Umbilical cord (tissue), 2 donors: ENCODE measurements around the gene TAOK1. TPM values are rescaled to one million over a fixed set of nuclear protein-coding genes. Genes with fewer than 3 reads are reported as not detected.

Source experiments
- DNase-seq: peaks from one replicate; pipeline ENCODE4 v3.0.0-alpha.2; 2015; ENCODE audit warnings: low spot score
- total RNA-seq: library from RNA; depleted of rRNA; stranded (reverse); fragments of >200 nt; gene quantifications from one replicate; pipeline ENCODE4 v1.2.3, GENCODE V29; 2014; ENCODE audit warnings: low replicate concordance; ENCODE audit not compliant: insufficient read depth

TAOK1 gene
- total RNA-seq, 1 donor from 2014 or later: 84.7 TPM

- no peak for DNase-seq
These were observed 205.2 kb downstream of the TAOK1 start for GRCh38 chr17:29595107-29595942.

GRCh38 chr17:29595943-29596774 lies 206.0 kb downstream of the TAOK1 start:
- DNase-seq: no peak

DNA sequence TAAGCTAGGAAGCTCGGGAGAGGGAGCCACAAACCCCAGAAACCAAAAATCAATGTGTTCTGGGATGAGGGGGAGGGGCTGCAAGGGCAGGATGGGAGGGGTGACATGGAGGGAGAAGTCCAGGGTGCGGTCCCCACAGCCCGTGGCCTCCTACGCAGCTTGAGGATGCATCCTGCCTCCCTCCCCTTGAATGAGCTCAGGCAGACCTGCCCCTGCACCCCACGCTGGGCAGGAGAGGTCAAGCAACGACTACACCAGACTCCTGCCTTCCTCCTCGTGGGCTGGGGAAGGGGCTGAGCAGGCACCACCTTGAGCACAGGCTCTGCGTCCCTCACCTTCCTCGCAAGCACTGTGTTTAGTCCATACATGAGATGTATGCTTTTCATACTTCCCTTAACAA lies 206.6 kb downstream of the TAOK1 start:
- no peak for DNase-seq

- no peak for DNase-seq
These were observed 207.4 kb downstream of the TAOK1 start for GRCh38 chr17:29597361-29598172.

Other genes starting within 250 kb of the TAOK1 start
- gene MYO18A, start 210.0 kb upstream of the TAOK1 start, total RNA-seq: 41.9 TPM
- not detected for gene CRYBA1, start 143.5 kb upstream of the TAOK1 start, total RNA-seq
- 45.5 TPM for gene NUFIP2, start 96.2 kb upstream of the TAOK1 start, total RNA-seq
- 3.1 TPM for gene ABHD15, start 176.7 kb downstream of the TAOK1 start, total RNA-seq
- gene TP53I13, start 178.3 kb downstream of the TAOK1 start, total RNA-seq: 51.3 TPM
- 1.9 TPM for gene GIT1, start 199.3 kb downstream of the TAOK1 start, total RNA-seq
- 3.6 TPM for gene ANKRD13B, start 202.8 kb downstream of the TAOK1 start, total RNA-seq
- gene CORO6, start 232.5 kb downstream of the TAOK1 start, total RNA-seq: 1.9 TPM